CD4-positive, alpha-beta T cell treated with Interleukin-15 for 4 hours (primary cell): Measurements from ENCODE around the gene AIMP2.
"Not testable (repeated sequence)": the region's sequence is repeated elsewhere in the genome, so short reads cannot be mapped to it uniquely, and the experiment has no call there.

Source experiments
- DNase-seq: peaks from one replicate; pipeline ENCODE4 v3.0.0-alpha.2; 2020; ENCODE audit warnings: low spot score

AIMP2 gene

GRCh38 chr7:6026011-6026819 is 17.1 kb downstream of the AIMP2 start:
- DNase-seq = peak; percentile 58

- DNase-seq = no peak
These were observed 17.8 kb downstream of the AIMP2 start for GRCh38 chr7:6026820-6027311.

- DNase-seq = no peak
These were observed 18.8 kb downstream of the AIMP2 start for GRCh38 chr7:6027806-6028365.

GRCh38 chr7:6028563-6028962 is 19.5 kb downstream of the AIMP2 start:
- no peak for DNase-seq

- DNase-seq = no peak
These were observed 21.9 kb downstream of the AIMP2 start, which contains the start of gene ANKRD61 for GRCh38 chr7:6030988-6031387. Gene ANKRD61, plus strand, starts transcription at chr7:6031376. Its CDS starts 0 bp downstream, at chr7:6031376.

- no peak for DNase-seq
These were observed 22.5 kb downstream of the AIMP2 start for GRCh38 chr7:6031567-6031966.

GRCh38 chr7:6032167-6032566 is 23.1 kb downstream of the AIMP2 start:
- no peak for DNase-seq

- no peak for DNase-seq
These were observed 23.6 kb downstream of the AIMP2 start for GRCh38 chr7:6032641-6033040.

- DNase-seq = no peak
These were observed 26.1 kb downstream of the AIMP2 start for GRCh38 chr7:6035165-6035564.

GRCh38 chr7:6035686-6036085 is 26.6 kb downstream of the AIMP2 start:
- DNase-seq = no peak

- DNase-seq = no peak
These were observed 40.7 kb downstream of the AIMP2 start for GRCh38 chr7:6049780-6050179.

GRCh38 chr7:6051185-6051584 is 42.1 kb downstream of the AIMP2 start:
- not testable (repeated sequence) for DNase-seq

- DNase-seq = no peak
These were observed 47.5 kb downstream of the AIMP2 start for GRCh38 chr7:6056616-6057015.

GRCh38 chr7:6057316-6058129 is 48.5 kb downstream of the AIMP2 start:
- DNase-seq = no peak

GRCh38 chr7:6059941-6060340 is 50.9 kb downstream of the AIMP2 start:
- not testable (repeated sequence) for DNase-seq

GRCh38 chr7:6071406-6071805 is 62.3 kb downstream of the AIMP2 start:
- DNase-seq = no peak
